HepG2 (cell line): ENCODE data around the gene CYSLTR2. TPM values are rescaled to one million over a fixed set of nuclear protein-coding genes. Genes with fewer than 3 reads are reported as not detected.

ENCODE experiments used
- ATAC-seq: fragments of 200-7000 bp; cut with Tn5 transposase; 3 replicates; pipeline ENCODE4 v1.9.1; 2020; ENCODE audit warnings: mild to moderate bottlenecking, moderate library complexity
- BruUV-seq: library from RNA; stranded (reverse); fragments of 400-500 nt; replicated peaks from 2 replicates; lab custom pipeline; 2021; lab: Mats Ljungman, UMichigan
- CTCF ChIA-PET: fragments of 300-600 bp; formaldehyde crosslinking; extraction: SDS; loops from one replicate; lab custom pipeline; 2021; ENCODE audit warnings: low total read pairs, inconsistent platforms, low intra/inter-chr PET ratio; lab: Yijun Ruan, JAX
- POLR2A ChIA-PET: fragments of 350-600 bp; sonication (Branson Sonifier 250); formaldehyde crosslinking; loops from one replicate; lab custom pipeline; 2020; ENCODE audit warnings: antibody characterized with exemption, inconsistent platforms; lab: Yijun Ruan, JAX
- DNase-seq: peaks from one replicate; pipeline ENCODE4 v3.0.0-alpha.2; 2015; ENCODE audit warnings: low spot score
- FAIRE-seq: peaks from 3 replicates; lab custom pipeline; 2011; peaks lifted over from hg19 to GRCh38; lab: Jason Lieb, UNC
- H2AFZ ChIP-seq: one replicate; pipeline ENCODE4 v1.6.1; 2011; ENCODE audit warnings: low read length, inconsistent platforms
- H3K27ac ChIP-seq: fragments of 300-600 bp; 3 replicates; pipeline ENCODE4 v1.8.0; 2011; ENCODE audit warnings: mixed run types, mild to moderate bottlenecking, mixed read lengths, low read length, inconsistent platforms; ENCODE audit not compliant: insufficient read depth; ENCODE audit errors: extremely low read length
- H3K27me3 ChIP-seq, 2 experiments: fragments of 200-600 bp in 1 of 2; 2 replicates in 1 of 2; 3 replicates in 1 of 2; pipeline versions ENCODE4 v1.6.0 to v1.8.0; 2011; ENCODE audit warnings: low read length in 2 of 2, mild to moderate bottlenecking in 2 of 2, moderate library complexity in 2 of 2, inconsistent platforms in 1 of 2; ENCODE audit not compliant: insufficient read depth in 2 of 2, control insufficient read depth in 1 of 2
- H3K36me3 ChIP-seq, 2 experiments: fragments of 200-600 bp in 1 of 2; replicated peaks in 1 of 2; 2 replicates in 1 of 2; 3 replicates in 1 of 2; pipeline versions ENCODE4 v1.5.1 to v1.8.0; 2011; ENCODE audit warnings: low read length in 2 of 2, inconsistent platforms in 1 of 2; ENCODE audit not compliant: insufficient read depth in 2 of 2, control insufficient read depth in 1 of 2
- H3K4me1 ChIP-seq: 2 replicates; pipeline ENCODE4 v1.5.1; 2012; ENCODE audit warnings: low read length, inconsistent platforms; ENCODE audit not compliant: insufficient read depth
- H3K4me2 ChIP-seq: 2 replicates; pipeline ENCODE4 v1.6.0; 2011; ENCODE audit warnings: low read depth, low read length, inconsistent platforms
- H3K4me3 ChIP-seq, 3 experiments: fragments of 200-600 bp in 1 of 3; sonication (generic), shearing (Covaris generic) in 1 of 3; replicated peaks in 1 of 3; 2 replicates each; pipeline ENCODE4 v1.5.1; 2011 to 2016; ENCODE audit warnings: low read length in 3 of 3, inconsistent platforms in 2 of 3, low read depth in 2 of 3, mild to moderate bottlenecking in 2 of 3, control low read depth in 1 of 3, mixed read lengths in 1 of 3; ENCODE audit not compliant: insufficient read depth in 1 of 3
- H3K79me2 ChIP-seq: one replicate; pipeline ENCODE4 v1.6.1; 2011; ENCODE audit warnings: low read length, inconsistent platforms; ENCODE audit not compliant: insufficient read depth
- H3K9ac ChIP-seq: 2 replicates; pipeline ENCODE4 v1.6.0; 2011; ENCODE audit warnings: mild to moderate bottlenecking, low read depth, low read length, inconsistent platforms; ENCODE audit not compliant: insufficient read depth
- H3K9me3 ChIP-seq: 2 replicates; pipeline ENCODE4 v1.5.1; 2012; ENCODE audit warnings: mild to moderate bottlenecking, low read length
- H4K20me1 ChIP-seq: 2 replicates; pipeline ENCODE4 v1.6.0; 2011; ENCODE audit warnings: inconsistent platforms, mild to moderate bottlenecking, low read length, moderate library complexity; ENCODE audit not compliant: insufficient read depth
- ARID2 ChIP-seq: sonication (generic); formaldehyde crosslinking; IDR thresholded peaks from 2 replicates; pipeline ENCODE4 v1.8.1; 2022; ENCODE audit warnings: mild to moderate bottlenecking, missing genetic modification reagents, borderline replicate concordance
- CAMTA2 ChIP-seq: sonication (generic); formaldehyde crosslinking; IDR thresholded peaks from 2 replicates; pipeline ENCODE4 v1.4.0; 2020; ENCODE audit warnings: mild to moderate bottlenecking, missing genetic modification reagents, borderline replicate concordance
- GABPB1 ChIP-seq: IDR thresholded peaks from 2 replicates; pipeline ENCODE4 v1.6.1; 2016; ENCODE audit warnings: mild to moderate bottlenecking, missing genetic modification reagents, moderate library complexity, missing compliant biosample characterization
- HNRNPK ChIP-seq: fragments of 200-400 bp; formaldehyde crosslinking; IDR thresholded peaks from 2 replicates; pipeline ENCODE4 v1.6.1; 2018; ENCODE audit warnings: low read length, low read depth, moderate library complexity, mild to moderate bottlenecking; ENCODE audit not compliant: poor library complexity, severe bottlenecking
- MED1 ChIP-seq: sonication (generic); formaldehyde crosslinking; IDR thresholded peaks from 2 replicates; pipeline ENCODE4 v1.4.0; 2020; ENCODE audit warnings: missing genetic modification reagents
- NRL ChIP-seq: sonication (generic); formaldehyde crosslinking; IDR thresholded peaks from 2 replicates; pipeline ENCODE4 v1.5.0; 2020; ENCODE audit warnings: missing genetic modification reagents, mild to moderate bottlenecking, moderate library complexity, borderline replicate concordance
- TCF7 ChIP-seq: sonication (generic); IDR thresholded peaks from 2 replicates; pipeline ENCODE4 v1.6.1; 2016; ENCODE audit warnings: antibody characterized with exemption, low read depth
- TFDP2 ChIP-seq: sonication (generic); formaldehyde crosslinking; IDR thresholded peaks from 2 replicates; pipeline ENCODE4 v1.4.0; 2020; ENCODE audit warnings: missing genetic modification reagents
- TFE3 ChIP-seq: IDR thresholded peaks from 2 replicates; pipeline ENCODE4 v1.6.1; 2016
- ZFP36 ChIP-seq: fragments of 150-350 bp; IDR thresholded peaks from 2 replicates; pipeline ENCODE4 v1.6.1; 2018; ENCODE audit warnings: borderline replicate concordance, low read length, low read depth; ENCODE audit not compliant: partially characterized antibody
- ZNF318 ChIP-seq: sonication (generic); formaldehyde crosslinking; IDR thresholded peaks from 2 replicates; pipeline ENCODE4 v1.4.0; 2020; ENCODE audit warnings: mild to moderate bottlenecking, missing genetic modification reagents
- ZNF556 ChIP-seq: sonication (generic); formaldehyde crosslinking; IDR thresholded peaks from 2 replicates; pipeline ENCODE4 v1.4.0; 2020; ENCODE audit warnings: mild to moderate bottlenecking, missing genetic modification reagents, borderline replicate concordance
- ZNF615 ChIP-seq: sonication (generic); formaldehyde crosslinking; IDR thresholded peaks from 2 replicates; pipeline ENCODE4 v1.5.0; 2020; ENCODE audit warnings: mild to moderate bottlenecking, missing genetic modification reagents, borderline replicate concordance
- ZNF737 ChIP-seq: sonication (generic); formaldehyde crosslinking; IDR thresholded peaks from 2 replicates; pipeline ENCODE4 v1.5.0; 2020; ENCODE audit warnings: missing genetic modification reagents, mild to moderate bottlenecking, borderline replicate concordance
- WGBS: methylation state at CpG from one replicate; pipeline ENCODE4 v1.1.6; 2017; ENCODE audit warnings: low lambda C conversion rate; 5-methylcytosine and 5-hydroxymethylcytosine counted together
- in situ Hi-C: cut with HindIII; loops from 2 replicates; pipeline ENCODE4 v1.10.0; 2017; ENCODE audit warnings: low pct_unique_long_range_greater_than_20kb; ENCODE audit not compliant: extremely low pct_ligation_motif_present
- intact Hi-C: fragments of 100-400 bp; cut with micrococcal nuclease; formaldehyde crosslinking; loops from one replicate; pipeline ENCODE4 v1.10.0; 2022; ENCODE audit not compliant: unreplicated experiment
- polyA plus RNA-seq, 8 experiments: library from polyadenylated mRNA; depleted of rRNA in 3 of 8; stranded (reverse) in 7 of 8; unstranded in 1 of 8; fragments of >200 nt; fragmentation: Illumina TruSeq in 4 of 8; extraction: Trizol in 4 of 8; gene quantifications; 2 replicates each; pipeline versions ENCODE4 v1.2.1 to v1.2.3, GENCODE V29; 2011 to 2016; ENCODE audit warnings: low read depth in 4 of 8, missing spikeins in 1 of 8, mixed read lengths in 1 of 8; ENCODE audit not compliant: insufficient read depth in 1 of 8
- total RNA-seq, 5 experiments: library from RNA; depleted of rRNA; stranded (reverse); fragments of >200 nt; fragmentation: Illumina TruSeq; extraction: Trizol; gene quantifications; 2 replicates each; pipeline ENCODE4 v1.2.3, GENCODE V29; 2016; ENCODE audit warnings: low read depth in 1 of 5

Gene CYSLTR2
- total and polyA plus RNA-seq, 2 of the 13 experiments (the other 11 are each of a cell fraction or from before 2014, with no cell fraction given) = not detected

GRCh38 chr13:48626077-48626449 lies 27.7 kb upstream of the CYSLTR2 start:
- no TSS peak for BruUV-seq
- Histone ChIP-seq H3K4me1 (peaks cover 65% of the 10 kb centered on the region), H3K4me3 (peak overlapping the region; percentile 10 to 45 (median 43); a peak in 2 of 6 replicates), H2AFZ (no peak overlapping the region), H4K20me1 (no peaks in the 10 kb centered on the region), H3K27me3 (no peaks in the 10 kb centered on the region), H3K36me3 (no peaks in the 10 kb centered on the region), H3K27ac (peak overlapping the region; percentile 84), H3K9ac (peak overlapping the region; percentile 51), H3K4me2 (peak overlapping the region; percentile 61), H3K79me2 (no peaks in the 10 kb centered on the region), H3K9me3 (peaks cover 16% of the 10 kb centered on the region)
- ChIA-PET POLR2A (interaction anchor here (0.6 to 1.3 kb wide), 3 partner anchors 25 to 48 kb away, joined by 3 to 4 read pairs (median 3); no protein-coding TSS in a partner anchor), CTCF (no interaction called here)
- in situ Hi-C loops (no loop called here), intact Hi-C loops (loop anchor here (5.0 kb wide), 1 partner anchor 529 kb away; the partner anchor contains the start of gene MED4)
- peak; percentile 91 for DNase-seq
- ATAC-seq = peak; percentile 74
- 0% methylated on average over 1 of the region's 1 CpG for WGBS
- peak; percentile 86 for FAIRE-seq
- TF ChIP-seq ZNF615 (CRISPR knock-in tag) = no peak
- TF ChIP-seq ZNF737 = no peak
- peak; percentile 61; the same call in 1 of the 2 replicates for TF ChIP-seq ARID2 (CRISPR knock-in tag)
- TF ChIP-seq CAMTA2 (CRISPR knock-in tag) = no peak
- TF ChIP-seq MED1 (CRISPR knock-in tag) = peak; percentile 98
- no peak for TF ChIP-seq ZNF556 (CRISPR knock-in tag)
- no peak for TF ChIP-seq NRL (CRISPR knock-in tag)
- TF ChIP-seq TCF7 = peak; percentile 76
- TF ChIP-seq ZNF318 (CRISPR knock-in tag) = no peak
- no peak for TF ChIP-seq ZFP36
- no peak for TF ChIP-seq HNRNPK
- peak; percentile 17; the same call in 1 of the 2 replicates for TF ChIP-seq GABPB1 (CRISPR knock-in tag)
- peak; percentile 80 for TF ChIP-seq TFE3 (CRISPR knock-in tag)
- TF ChIP-seq TFDP2 (CRISPR knock-in tag) = no peak
